IPS DF 19.7 (cell line): Measurements from ENCODE around the gene ALPI.

Experiments used
- DNase-seq: peaks from one replicate; pipeline ENCODE4 v3.0.0-alpha.2; 2013; ENCODE audit warnings: low read depth, low spot score

ALPI gene

GRCh38 chr2:232484628-232485347 is 28.8 kb downstream of the ALPI start:
- DNase-seq: no peak

DNA sequence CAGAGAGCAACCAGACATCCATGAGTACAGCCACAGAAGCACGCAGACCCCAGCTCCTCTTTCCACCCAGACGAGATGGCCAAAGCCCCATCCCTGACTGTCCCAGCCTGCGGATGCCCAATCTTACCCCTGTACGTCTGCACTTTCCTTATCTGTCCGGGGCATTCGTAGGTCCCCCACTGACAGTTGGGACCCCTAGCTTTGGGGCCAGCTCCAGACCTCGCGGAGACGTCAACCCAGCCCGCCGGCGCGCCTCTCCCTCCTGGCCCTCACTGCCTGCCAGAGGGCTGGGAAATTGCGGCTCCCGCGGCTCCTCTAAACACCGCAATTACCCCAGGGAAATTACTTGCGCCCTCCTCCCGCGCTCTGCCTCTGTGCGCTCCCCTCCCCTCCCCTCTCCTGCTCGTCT is 29.4 kb downstream of the ALPI start:
- no peak for DNase-seq

DNA sequence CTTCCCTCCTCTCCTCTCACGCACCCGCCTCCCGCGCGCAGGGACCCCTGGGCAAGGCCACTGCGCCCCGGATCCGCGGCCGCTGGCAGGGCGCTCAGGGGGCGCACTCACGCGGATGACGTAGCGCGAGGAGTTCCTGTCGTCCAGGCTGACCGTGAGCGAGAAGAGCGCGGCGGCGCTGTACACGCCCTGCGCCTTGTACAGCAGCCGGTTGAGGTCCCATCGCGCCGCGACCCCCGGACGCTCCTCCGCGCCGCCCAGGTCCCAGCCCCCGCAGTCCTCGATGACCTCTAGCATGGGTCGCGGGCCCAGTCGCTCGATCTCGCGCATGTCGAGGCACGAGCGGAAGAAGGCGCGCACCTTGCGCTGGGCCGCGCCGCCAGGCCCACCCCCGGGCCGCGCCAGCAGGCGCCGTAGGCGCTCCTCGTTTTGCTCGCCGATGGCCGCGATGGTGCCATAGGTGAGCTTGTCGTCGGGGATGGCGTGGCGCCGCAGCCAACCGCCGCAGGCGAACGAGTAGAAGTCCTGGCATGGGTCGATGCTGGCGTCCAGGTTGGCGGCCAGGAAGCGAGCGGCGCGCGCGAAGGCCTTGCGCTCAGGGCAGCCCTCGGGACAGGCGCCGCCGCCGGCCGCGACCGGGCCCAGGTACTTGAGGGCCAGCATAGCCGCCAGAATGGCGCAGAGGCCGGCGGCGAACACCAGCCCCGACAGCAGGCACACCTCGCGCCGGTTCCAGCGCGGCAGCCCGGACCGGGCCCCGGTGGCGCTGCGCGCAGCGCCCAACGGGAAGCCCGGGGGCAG is 30.0 kb downstream of the ALPI start:
- no peak for DNase-seq

GRCh38 chr2:232486558-232487384 is 30.8 kb downstream of the ALPI start:
- DNase-seq: no peak

- DNase-seq: no peak
These were observed 31.6 kb downstream of the ALPI start, which contains the start of gene ECEL1 for GRCh38 chr2:232487385-232488096. ECEL1 (minus strand) TSS chr2:232487834; CDS start chr2:232486653, 1,181 bp downstream.

GRCh38 chr2:232488097-232488711 is 32.3 kb downstream of the ALPI start:
- no peak for DNase-seq

DNA sequence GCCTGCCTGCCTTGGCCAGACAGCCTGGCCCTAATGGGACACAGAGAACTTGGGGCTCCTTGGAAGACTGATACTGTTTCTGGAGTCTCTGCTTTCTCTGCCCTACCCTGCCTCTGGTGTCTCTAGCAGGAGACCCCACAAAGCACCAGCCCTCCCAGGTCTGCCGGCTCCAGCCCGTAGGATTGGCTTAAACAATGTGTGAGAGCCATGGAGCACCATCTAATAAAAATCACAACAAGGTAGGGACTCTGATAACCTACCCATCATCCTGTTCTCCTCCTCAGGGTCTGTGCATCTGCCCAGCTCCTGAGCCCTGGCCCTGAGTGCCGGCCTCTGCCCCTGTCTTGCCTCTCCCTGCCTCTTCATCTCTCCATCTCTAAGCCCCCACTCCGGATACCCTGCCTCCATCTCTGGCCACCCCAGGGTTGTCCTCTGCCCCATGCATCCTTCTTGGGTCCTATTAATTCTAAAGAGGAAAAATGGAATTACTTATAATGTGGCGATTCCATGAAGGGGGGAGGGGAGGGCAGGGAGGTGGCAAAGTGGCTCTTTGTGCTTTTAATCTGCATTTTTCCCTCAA is 32.9 kb downstream of the ALPI start:
- no peak for DNase-seq

- no peak for DNase-seq
These were observed 33.7 kb downstream of the ALPI start for GRCh38 chr2:232489516-232490220.

DNA sequence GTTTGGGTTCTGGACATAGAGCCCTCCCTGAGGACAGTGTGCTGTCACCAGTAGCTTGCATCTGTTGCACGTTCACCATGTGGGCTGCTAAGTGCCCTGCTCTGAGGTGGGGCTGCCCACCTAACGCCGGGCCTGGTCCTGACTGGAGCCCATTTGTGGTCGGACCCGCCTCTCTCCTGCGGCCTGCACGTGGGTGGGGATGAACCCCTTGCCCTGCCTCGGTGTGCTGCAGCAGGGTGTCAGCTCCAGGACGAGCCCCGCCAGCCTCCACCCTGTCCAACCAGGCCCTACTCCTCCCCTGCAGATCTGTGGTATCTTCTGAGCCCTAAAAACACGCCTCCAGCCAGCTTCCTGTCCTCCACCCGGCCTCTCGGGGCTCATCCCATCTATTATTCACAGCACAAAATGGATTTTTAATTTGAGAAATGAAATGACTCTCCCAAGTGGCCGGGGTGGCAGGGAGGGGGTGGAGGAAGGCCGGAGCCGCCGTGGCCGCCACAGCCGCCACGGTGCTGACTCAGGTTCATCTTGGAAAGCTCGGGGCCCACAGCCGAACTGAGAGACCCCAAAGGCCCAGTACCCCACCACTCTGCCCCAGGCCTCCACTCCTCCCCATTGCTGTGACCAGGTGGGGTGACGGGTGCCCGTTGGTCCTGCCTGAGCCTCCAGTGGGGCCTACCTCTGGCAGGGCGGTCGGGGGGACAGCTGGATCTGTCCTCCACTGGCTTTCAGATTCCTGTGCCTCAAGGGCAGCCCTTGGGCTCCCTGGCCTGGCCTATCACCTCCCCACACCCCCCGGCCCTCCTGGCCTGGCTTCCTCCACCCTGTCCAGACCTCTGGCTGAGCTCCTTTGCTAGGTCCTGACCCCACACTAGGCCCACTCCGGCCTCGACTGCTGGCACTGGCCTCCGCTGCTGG is 34.5 kb downstream of the ALPI start:
- no peak for DNase-seq

GRCh38 chr2:232491139-232491780 is 35.3 kb downstream of the ALPI start:
- DNase-seq: no peak

- DNase-seq: no peak
These were observed 36.4 kb downstream of the ALPI start for GRCh38 chr2:232492236-232492848.

DNA sequence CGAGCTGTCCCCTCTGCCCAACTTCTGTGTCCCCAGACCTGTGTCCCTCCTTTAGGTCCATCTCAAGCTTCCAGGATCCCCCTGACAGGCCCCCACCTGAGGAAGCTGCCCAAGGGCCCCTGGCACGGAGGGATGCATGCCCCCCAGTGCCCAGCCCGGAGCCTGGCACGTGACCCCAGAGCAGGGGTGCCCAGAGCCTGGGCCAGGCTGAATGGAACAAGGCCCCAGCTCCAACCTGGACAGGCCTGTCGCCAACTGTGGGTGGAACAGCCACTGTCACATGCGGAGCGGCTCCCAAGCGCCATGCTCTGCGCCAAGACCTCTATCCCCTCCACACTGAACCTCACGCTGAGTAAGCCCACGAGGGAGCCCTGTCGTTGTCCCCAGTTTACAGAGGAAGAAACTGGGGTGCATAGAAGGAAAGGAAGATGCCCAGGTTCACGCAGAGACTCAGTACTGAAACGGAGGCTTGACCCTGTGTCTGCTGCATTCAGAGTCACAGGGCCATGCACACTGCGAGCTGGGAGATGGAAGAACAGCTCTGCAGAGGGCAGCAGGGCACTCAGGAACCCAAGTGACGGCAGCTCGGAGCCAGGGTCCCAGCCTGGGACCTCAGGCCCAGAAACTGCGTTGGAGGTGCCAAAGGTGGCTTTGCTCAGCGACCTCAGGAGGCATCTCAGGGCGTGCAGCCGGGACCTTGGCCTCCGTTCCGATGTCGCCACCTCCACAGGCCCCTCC is 37.2 kb downstream of the ALPI start:
- no peak for DNase-seq

DNA sequence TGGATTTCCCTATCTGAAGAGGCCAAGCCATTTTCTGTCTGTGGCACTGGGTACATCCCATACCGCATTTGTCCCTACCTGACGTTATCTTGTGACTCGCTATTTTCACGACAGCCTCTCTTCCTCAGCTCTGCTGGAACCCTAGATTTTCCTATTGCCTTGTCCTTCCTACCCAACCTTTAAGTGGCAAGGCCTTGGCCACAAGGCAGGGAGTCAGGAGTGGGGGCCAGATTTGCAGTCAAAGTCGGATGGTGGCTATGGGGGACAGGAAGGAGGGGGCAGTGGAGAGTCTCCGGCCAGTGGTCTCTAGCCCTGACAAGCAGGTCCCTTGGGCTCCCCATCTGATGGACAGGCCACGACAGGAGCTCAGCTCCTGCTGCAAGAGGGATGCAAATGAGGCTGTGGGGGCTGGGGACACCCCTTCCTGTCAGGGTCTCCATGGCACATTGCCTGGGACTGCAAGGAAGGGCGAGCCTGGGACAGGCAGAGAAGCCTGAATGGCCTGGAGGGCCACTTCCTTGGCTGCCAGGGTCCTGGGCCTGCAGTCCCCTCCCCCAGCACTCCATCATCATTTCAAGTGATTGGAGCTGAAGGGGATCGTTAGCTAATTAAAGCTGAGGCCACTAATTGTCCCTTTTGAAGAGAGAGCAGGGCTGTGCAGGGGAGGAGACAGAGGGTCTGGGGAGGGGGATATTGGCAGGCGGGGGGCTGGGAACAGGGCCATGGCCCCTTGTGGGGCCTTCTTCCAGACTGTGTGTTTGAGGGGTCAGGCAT is 37.9 kb downstream of the ALPI start:
- DNase-seq: no peak

- no peak for DNase-seq
These were observed 38.6 kb downstream of the ALPI start for GRCh38 chr2:232494542-232494941.

DNA sequence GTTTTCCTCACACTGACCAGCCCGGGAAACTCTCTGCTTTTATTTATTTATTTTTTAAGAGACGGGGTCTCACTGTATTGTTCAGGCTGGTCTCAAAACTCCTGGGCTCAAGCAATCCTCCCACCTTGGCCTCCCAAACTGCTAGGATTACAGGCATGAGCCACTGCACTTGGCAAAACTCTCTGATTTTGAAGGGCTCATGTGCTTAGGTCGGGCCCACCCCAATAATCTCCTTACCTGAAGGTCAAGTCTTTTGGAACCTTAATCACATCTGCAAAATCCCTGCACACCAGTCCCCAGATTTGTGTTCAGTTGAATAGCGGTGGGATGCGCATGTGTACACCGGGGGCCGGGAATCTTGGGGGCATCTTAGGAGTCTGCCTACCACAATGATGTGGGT is 39.3 kb downstream of the ALPI start:
- no peak for DNase-seq

GRCh38 chr2:232496501-232497270 is 40.7 kb downstream of the ALPI start:
- no peak for DNase-seq
